Measurements from ENCODE around the gene ABCA13.

The ABCA13 gene

GRCh38 chr7:48384180-48384752, 213.0 kb downstream of the ABCA13 start:
- H3K4me3 ChIP-seq (ENCODE audit: low read length): no peak overlapping the region
- no peak overlapping the region for H2AFZ ChIP-seq (ENCODE audit: low read depth, low read length)
- no peak overlapping the region for H3K9ac ChIP-seq (ENCODE audit: low read length)
- no peaks in the 10 kb centered on the region for H3K79me2 ChIP-seq (ENCODE audit: low read length)
- TF ChIP-seq EZH2phosphoT487 (IDR thresholded peaks at IDR 0.05; ENCODE audit: low read depth) (no peak), CTCF (IDR thresholded peaks at IDR 0.05; ENCODE audit: low read depth, low read length) (no peak)
- no peaks in the 10 kb centered on the region for H3K9me3 ChIP-seq (ENCODE audit: insufficient read depth, low read length)
- H3K4me2 ChIP-seq (ENCODE audit: low read length): no peak overlapping the region
- H3K27me3 ChIP-seq (ENCODE audit: low read depth, low read length): no peaks in the 10 kb centered on the region
- no peaks in the 10 kb centered on the region for H4K20me1 ChIP-seq (ENCODE audit: insufficient read depth, low read length)
- no peak overlapping the region for H3K27ac ChIP-seq (ENCODE audit: low read length)
- H3K4me1 ChIP-seq (ENCODE audit: low read length): no peaks in the 10 kb centered on the region
- H3K36me3 ChIP-seq (replicated peaks; ENCODE audit: low read depth, low read length): no peaks in the 10 kb centered on the region

GRCh38 chr7:48387932-48388331, 216.7 kb downstream of the ABCA13 start:
- H3K4me3 ChIP-seq (ENCODE audit: low read length): no peak overlapping the region
- H2AFZ ChIP-seq (ENCODE audit: low read depth, low read length): no peak overlapping the region
- H3K27ac ChIP-seq (ENCODE audit: low read length): no peak overlapping the region
- no peaks in the 10 kb centered on the region for H3K4me1 ChIP-seq (ENCODE audit: low read length)
- TF ChIP-seq CTCF (IDR thresholded peaks at IDR 0.05; ENCODE audit: low read depth, low read length) (no peak), EZH2phosphoT487 (IDR thresholded peaks at IDR 0.05; ENCODE audit: low read depth) (no peak)
- no peaks in the 10 kb centered on the region for H4K20me1 ChIP-seq (ENCODE audit: insufficient read depth, low read length)
- no peaks in the 10 kb centered on the region for H3K36me3 ChIP-seq (replicated peaks; ENCODE audit: low read depth, low read length)
- no peak overlapping the region for H3K9ac ChIP-seq (ENCODE audit: low read length)
- no peak overlapping the region for H3K4me2 ChIP-seq (ENCODE audit: low read length)
- no peaks in the 10 kb centered on the region for H3K79me2 ChIP-seq (ENCODE audit: low read length)
- H3K9me3 ChIP-seq (ENCODE audit: insufficient read depth, low read length): no peaks in the 10 kb centered on the region; the same call in 1 of the 2 replicates
- H3K27me3 ChIP-seq (ENCODE audit: low read depth, low read length): no peaks in the 10 kb centered on the region

- no peak overlapping the region for H3K27ac ChIP-seq (ENCODE audit: low read length)
- H3K9ac ChIP-seq (ENCODE audit: low read length): no peak overlapping the region
- no peaks in the 10 kb centered on the region for H3K4me1 ChIP-seq (ENCODE audit: low read length)
Observed at GRCh38 chr7:48388911-48389310, 217.7 kb downstream of the ABCA13 start.

GRCh38 chr7:48389977-48390376, 218.7 kb downstream of the ABCA13 start:
- Histone ChIP-seq H2AFZ (ENCODE audit: low read depth, low read length) (no peak overlapping the region), H3K4me2 (ENCODE audit: low read length) (no peak overlapping the region), H3K79me2 (ENCODE audit: low read length) (no peaks in the 10 kb centered on the region), H3K27ac (ENCODE audit: low read length) (no peak overlapping the region), H3K9me3 (ENCODE audit: insufficient read depth, low read length) (no peaks in the 10 kb centered on the region; the same call in 1 of the 2 replicates), H3K4me1 (ENCODE audit: low read length) (no peaks in the 10 kb centered on the region), H3K9ac (ENCODE audit: low read length) (no peak overlapping the region), H3K27me3 (ENCODE audit: low read depth, low read length) (no peaks in the 10 kb centered on the region), H3K36me3 (replicated peaks; ENCODE audit: low read depth, low read length) (no peaks in the 10 kb centered on the region), H4K20me1 (ENCODE audit: insufficient read depth, low read length) (no peaks in the 10 kb centered on the region), H3K4me3 (ENCODE audit: low read length) (no peak overlapping the region)
- TF ChIP-seq CTCF (IDR thresholded peaks at IDR 0.05; ENCODE audit: low read depth, low read length) (no peak), EZH2phosphoT487 (IDR thresholded peaks at IDR 0.05; ENCODE audit: low read depth) (no peak)

More at GRCh38 chr7:48388911-48389310, 217.7 kb downstream of the ABCA13 start:
- H3K79me2 ChIP-seq (ENCODE audit: low read length): no peaks in the 10 kb centered on the region
- no peak overlapping the region for H2AFZ ChIP-seq (ENCODE audit: low read depth, low read length)
- TF ChIP-seq CTCF (IDR thresholded peaks at IDR 0.05; ENCODE audit: low read depth, low read length): no peak
- TF ChIP-seq EZH2phosphoT487 (IDR thresholded peaks at IDR 0.05; ENCODE audit: low read depth): no peak
- no peaks in the 10 kb centered on the region for H3K36me3 ChIP-seq (replicated peaks; ENCODE audit: low read depth, low read length)
- no peaks in the 10 kb centered on the region for H4K20me1 ChIP-seq (ENCODE audit: insufficient read depth, low read length)
- H3K27me3 ChIP-seq (ENCODE audit: low read depth, low read length): no peaks in the 10 kb centered on the region
- H3K4me2 ChIP-seq (ENCODE audit: low read length): no peak overlapping the region
- H3K4me3 ChIP-seq (ENCODE audit: low read length): no peak overlapping the region
- no peaks in the 10 kb centered on the region; the same call in 1 of the 2 replicates for H3K9me3 ChIP-seq (ENCODE audit: insufficient read depth, low read length)

Data from OCI-LY3 (cell line).